SK-N-MC (cell line): ENCODE measurements around the gene METTL1.
A peak's percentile ranks its signal among the peaks of the same experiment; 100 is the strongest.

ENCODE experiments used
- DNase-seq: peaks from one replicate; pipeline ENCODE4 v3.0.0-alpha.2; 2011; ENCODE audit warnings: low read depth, low spot score
- H3K27ac ChIP-seq: fragments of 200-600 bp; sonication (generic); 2 replicates; pipeline ENCODE4 v1.5.1; 2016; ENCODE audit warnings: mixed run types
- H3K36me3 ChIP-seq: fragments of 200-600 bp; sonication (generic); 2 replicates; pipeline ENCODE4 v1.6.1; 2017; ENCODE audit warnings: antibody characterized with exemption, low read length, mixed read lengths; ENCODE audit not compliant: insufficient read depth
- H3K4me3 ChIP-seq: fragments of 200-600 bp; sonication (generic); 2 replicates; pipeline ENCODE4 v1.5.1; 2016
- H3K9ac ChIP-seq: fragments of 200-600 bp; sonication (generic); 2 replicates; pipeline ENCODE4 v1.8.0; 2017; ENCODE audit warnings: mixed run types, mixed read lengths; ENCODE audit not compliant: insufficient read length
- H3K9me3 ChIP-seq: fragments of 200-600 bp; sonication (generic); 2 replicates; pipeline ENCODE4 v1.6.1; 2017; ENCODE audit warnings: low read depth, mild to moderate bottlenecking, antibody characterized with exemption, low read length, moderate library complexity, mixed read lengths
- EZH2 ChIP-seq: fragments of 200-600 bp; sonication (generic); IDR thresholded peaks from one replicate; pipeline ENCODE4 v1.6.1; 2017; ENCODE audit warnings: antibody characterized with exemption
- FOXP2 ChIP-seq: optimal IDR thresholded peaks from 2 replicates; pipeline ENCODE3; 2011; ENCODE audit warnings: mild to moderate bottlenecking, moderate library complexity; ENCODE audit not compliant: insufficient read depth; ENCODE audit errors: extremely low read length, control extremely low read depth
- POLR2AphosphoS5 ChIP-seq: IDR thresholded peaks from 2 replicates; pipeline ENCODE4 v1.6.1; 2012; ENCODE audit warnings: mild to moderate bottlenecking, low read depth, low read length, borderline replicate concordance

METTL1 gene

GRCh38 chr12:57740656-57741412 is 31.1 kb downstream of the METTL1 start:
- DNase-seq: no peak
- TF ChIP-seq FOXP2 (no peak), POLR2AphosphoS5 (no peak), EZH2 (no peak)
- Histone ChIP-seq H3K9me3 (no peaks in the 10 kb centered on the region), H3K27ac (no peak overlapping the region), H3K9ac (no peak overlapping the region), H3K36me3 (peaks cover under 1% of the 10 kb centered on the region), H3K4me3 (no peak overlapping the region)

DNA sequence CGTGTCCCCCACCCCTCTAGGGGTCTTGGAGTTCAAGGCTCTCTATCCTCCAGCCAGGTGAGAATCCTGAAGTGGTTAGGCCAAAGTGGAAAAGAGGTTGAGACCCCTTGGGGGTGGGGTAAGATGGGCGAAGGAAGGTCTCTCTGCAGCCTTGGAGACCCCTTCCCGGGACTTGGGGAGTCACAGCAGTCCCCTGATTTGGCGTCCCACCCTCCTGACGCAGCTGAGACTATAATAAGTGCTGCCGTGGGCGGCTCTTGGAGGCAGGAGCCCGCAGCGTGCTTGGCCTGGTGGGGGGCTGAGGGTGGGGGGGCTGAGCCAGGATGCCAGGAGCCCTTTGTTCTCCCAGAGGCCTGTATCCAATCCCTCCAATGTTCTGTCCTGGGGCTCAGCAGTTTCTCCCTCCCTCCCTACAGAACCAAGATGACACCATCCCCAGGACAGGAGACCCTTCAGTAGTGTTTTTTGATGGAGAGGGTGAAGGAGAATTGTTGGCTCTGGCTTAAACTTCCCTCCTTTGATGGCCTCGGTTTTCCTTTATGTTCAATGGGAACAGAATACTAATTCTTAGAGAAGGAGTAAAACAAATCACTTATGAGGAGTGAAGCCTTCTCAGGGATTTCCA is 31.9 kb downstream of the METTL1 start:
- TF ChIP-seq FOXP2 (no peak), EZH2 (no peak), POLR2AphosphoS5 (no peak)
- H3K4me3 ChIP-seq: no peak overlapping the region
- no peak overlapping the region for H3K27ac ChIP-seq
- no peak for DNase-seq
- no peak overlapping the region for H3K9ac ChIP-seq
- H3K36me3 ChIP-seq: no peaks in the 10 kb centered on the region
- H3K9me3 ChIP-seq: no peaks in the 10 kb centered on the region

DNA sequence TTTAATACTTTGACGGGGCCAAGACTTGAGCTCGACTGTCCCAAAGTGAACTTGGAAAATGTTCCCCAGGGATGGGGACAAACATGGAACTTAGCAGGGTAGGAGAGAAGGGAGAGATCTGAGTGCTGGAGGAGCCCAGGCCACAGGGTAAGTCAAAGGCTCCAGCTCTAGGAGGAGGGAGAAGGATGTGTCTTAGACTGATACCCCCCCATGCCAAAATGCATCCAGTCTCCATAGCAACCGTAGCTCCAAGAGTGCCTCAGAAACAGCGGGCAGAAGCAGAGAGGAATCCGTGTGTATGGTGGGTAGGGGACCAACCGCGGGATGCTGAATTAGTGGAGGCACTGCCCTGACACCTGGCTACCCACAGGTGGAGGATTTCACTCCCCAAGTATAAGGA is 32.5 kb downstream of the METTL1 start:
- TF ChIP-seq FOXP2 (no peak), EZH2 (no peak), POLR2AphosphoS5 (no peak)
- no peaks in the 10 kb centered on the region for H3K36me3 ChIP-seq
- no peaks in the 10 kb centered on the region for H3K9me3 ChIP-seq
- no peak overlapping the region for H3K4me3 ChIP-seq
- no peak overlapping the region for H3K9ac ChIP-seq
- no peak overlapping the region for H3K27ac ChIP-seq
- no peak for DNase-seq

GRCh38 chr12:57738661-57739237 is 33.2 kb downstream of the METTL1 start, which contains the start of gene AGAP2:
Gene AGAP2, minus strand, starts transcription at chr12:57738742. Its CDS starts 496 bp downstream, at chr12:57738246.
- Histone ChIP-seq H3K9ac (no peak within 1 kb of the TSS), H3K27ac (no peak within 1 kb of the TSS), H3K9me3 (no peaks in the 10 kb centered on the region), H3K36me3 (no peaks in the 10 kb centered on the region), H3K4me3 (peak within 1 kb of the TSS; percentile 77)
- TF ChIP-seq EZH2: no peak
- no peak for TF ChIP-seq FOXP2
- no peak for TF ChIP-seq POLR2AphosphoS5
- no peak for DNase-seq

GRCh38 chr12:57737467-57738460 is 34.1 kb downstream of the METTL1 start:
- peak overlapping the region; percentile 77 for H3K4me3 ChIP-seq
- H3K36me3 ChIP-seq: no peaks in the 10 kb centered on the region
- no peak overlapping the region for H3K27ac ChIP-seq
- DNase-seq: no peak
- TF ChIP-seq FOXP2 (no peak), EZH2 (no peak), POLR2AphosphoS5 (no peak)
- H3K9me3 ChIP-seq: no peaks in the 10 kb centered on the region
- no peak overlapping the region for H3K9ac ChIP-seq

- H3K9ac ChIP-seq: no peak overlapping the region
- DNase-seq: no peak
- H3K27ac ChIP-seq: no peak overlapping the region
- H3K36me3 ChIP-seq: no peaks in the 10 kb centered on the region
- no peak for TF ChIP-seq FOXP2
- no peak for TF ChIP-seq POLR2AphosphoS5
- peak; percentile 88 for TF ChIP-seq EZH2
- no peaks in the 10 kb centered on the region for H3K9me3 ChIP-seq
- H3K4me3 ChIP-seq: peak overlapping the region; percentile 77
Measured at GRCh38 chr12:57736741-57737466, 35.0 kb downstream of the METTL1 start.

- H3K9ac ChIP-seq: no peak overlapping the region
- peak overlapping the region; percentile 77 for H3K4me3 ChIP-seq
- no peaks in the 10 kb centered on the region for H3K9me3 ChIP-seq
- no peak for DNase-seq
- H3K36me3 ChIP-seq: no peaks in the 10 kb centered on the region
- H3K27ac ChIP-seq: no peak overlapping the region
- TF ChIP-seq EZH2 (no peak), POLR2AphosphoS5 (no peak), FOXP2 (no peak)
Measured at GRCh38 chr12:57735952-57736740, 35.8 kb downstream of the METTL1 start.
